Measurements from ENCODE around the gene TMEM45B.
"Not testable (repeated sequence)": the region's sequence is repeated elsewhere in the genome, so short reads cannot be mapped to it uniquely, and the experiment has no call there.

Gene TMEM45B

GRCh38 chr11:129786112-129786416, 29.6 kb upstream of the TMEM45B start:
- H3K27ac ChIP-seq (ENCODE audit: low read depth, low read length); H2AFZ ChIP-seq (ENCODE audit: low read length, unreplicated experiment); H3K36me3 ChIP-seq (ENCODE audit: insufficient read depth, low read length); H3K79me2 ChIP-seq (ENCODE audit: control insufficient read depth, insufficient read depth, low read length, unreplicated experiment); H3K4me3 ChIP-seq (ENCODE audit: low read depth, low read length); H3K4me1 ChIP-seq (ENCODE audit: control insufficient read depth, insufficient read depth, low read length, unreplicated experiment): not testable (repeated sequence)
- peaks cover 16% of the 10 kb centered on the region for H3K27me3 ChIP-seq (ENCODE audit: insufficient read depth, low read length)

DNA sequence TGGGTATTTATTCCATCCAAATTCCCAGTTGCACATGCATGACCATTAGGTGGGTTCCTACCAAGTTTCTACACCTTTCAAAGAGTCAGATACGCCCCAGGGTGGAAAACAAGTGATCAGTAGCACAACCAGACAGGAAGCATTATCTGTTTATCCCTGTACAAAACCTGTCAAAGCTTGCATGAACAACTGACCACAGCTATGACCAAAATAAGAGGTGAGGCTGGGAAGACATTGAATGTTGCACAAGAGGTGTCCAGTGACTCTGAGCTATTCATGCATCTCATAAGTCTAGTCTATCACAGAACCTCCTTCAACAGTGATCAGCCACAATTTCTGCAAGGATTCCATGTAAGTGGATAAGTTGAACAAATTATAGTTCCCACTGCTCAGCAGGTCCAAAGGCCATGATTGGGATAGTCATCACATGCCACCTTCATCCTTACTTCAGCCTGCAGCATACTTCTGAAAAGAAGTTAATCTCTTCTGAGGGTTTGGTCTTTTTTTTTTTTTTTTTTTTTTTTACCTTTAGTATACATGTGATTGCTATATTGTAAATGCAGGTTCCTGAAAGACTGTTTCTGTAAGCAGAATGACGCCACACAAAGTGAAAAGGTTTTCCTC, 28.0 kb upstream of the TMEM45B start:
- Histone ChIP-seq H3K27me3 (ENCODE audit: insufficient read depth, low read length) (peaks cover 27% of the 10 kb centered on the region), H3K79me2 (ENCODE audit: control insufficient read depth, insufficient read depth, low read length, unreplicated experiment) (no peaks in the 10 kb centered on the region), H3K36me3 (ENCODE audit: insufficient read depth, low read length) (no peaks in the 10 kb centered on the region), H3K27ac (ENCODE audit: low read depth, low read length) (no peak overlapping the region), H3K4me3 (ENCODE audit: low read depth, low read length) (no peak overlapping the region), H2AFZ (ENCODE audit: low read length, unreplicated experiment) (no peak overlapping the region), H3K4me1 (ENCODE audit: control insufficient read depth, insufficient read depth, low read length, unreplicated experiment) (no peaks in the 10 kb centered on the region)

DNA sequence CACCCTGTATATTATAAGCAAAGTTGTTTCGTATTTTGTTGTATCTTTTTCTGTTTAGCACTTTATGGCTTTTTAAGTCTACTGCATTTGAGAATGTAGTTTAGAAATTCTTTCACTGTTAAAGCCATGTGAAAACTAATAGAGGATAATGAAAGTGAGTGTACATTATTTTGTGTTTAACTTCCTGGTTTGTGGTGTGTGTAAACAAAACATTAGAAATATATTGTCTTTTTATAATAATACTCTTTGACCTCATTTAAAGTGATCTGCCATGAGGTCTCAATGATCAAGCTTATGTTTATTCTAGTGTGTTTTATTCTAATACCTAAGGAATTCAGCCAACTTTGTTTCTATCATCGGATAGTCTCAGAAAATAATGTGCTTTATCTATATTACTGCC, 27.4 kb upstream of the TMEM45B start:
- Histone ChIP-seq H3K27ac (ENCODE audit: low read depth, low read length) (no peak overlapping the region), H3K4me3 (ENCODE audit: low read depth, low read length) (no peak overlapping the region), H3K4me1 (ENCODE audit: control insufficient read depth, insufficient read depth, low read length, unreplicated experiment) (no peaks in the 10 kb centered on the region), H3K36me3 (ENCODE audit: insufficient read depth, low read length) (no peaks in the 10 kb centered on the region), H2AFZ (ENCODE audit: low read length, unreplicated experiment) (no peak overlapping the region), H3K79me2 (ENCODE audit: control insufficient read depth, insufficient read depth, low read length, unreplicated experiment) (no peaks in the 10 kb centered on the region), H3K27me3 (ENCODE audit: insufficient read depth, low read length) (peaks cover 29% of the 10 kb centered on the region)

DNA sequence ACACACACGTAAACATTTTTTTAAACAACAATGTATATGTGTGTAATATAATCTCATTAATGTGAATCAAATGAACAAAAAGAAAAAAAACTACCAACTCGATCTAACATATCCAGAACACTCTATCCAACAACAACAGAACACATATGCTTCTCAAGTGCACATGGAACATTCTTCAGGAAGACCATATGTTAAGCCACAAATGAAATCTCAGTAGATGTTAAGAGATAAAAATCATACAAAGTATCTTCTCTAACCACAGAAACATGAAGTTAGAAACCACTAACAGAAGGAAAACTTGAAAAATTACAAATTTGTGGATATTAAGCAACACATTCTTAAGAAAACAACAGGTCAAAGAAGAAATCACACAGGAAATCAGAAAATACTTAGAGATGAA, 25.5 kb upstream of the TMEM45B start:
- Histone ChIP-seq H3K27me3 (ENCODE audit: insufficient read depth, low read length) (peaks cover 34% of the 10 kb centered on the region), H3K79me2 (ENCODE audit: control insufficient read depth, insufficient read depth, low read length, unreplicated experiment) (no peaks in the 10 kb centered on the region), H3K4me3 (ENCODE audit: low read depth, low read length) (no peak overlapping the region), H3K27ac (ENCODE audit: low read depth, low read length) (no peak overlapping the region), H3K36me3 (ENCODE audit: insufficient read depth, low read length) (no peaks in the 10 kb centered on the region), H3K4me1 (ENCODE audit: control insufficient read depth, insufficient read depth, low read length, unreplicated experiment) (no peaks in the 10 kb centered on the region), H2AFZ (ENCODE audit: low read length, unreplicated experiment) (no peak overlapping the region)

- no peak overlapping the region for H2AFZ ChIP-seq (ENCODE audit: low read length, unreplicated experiment)
Measured at GRCh38 chr11:129791515-129791914, 24.1 kb upstream of the TMEM45B start.

DNA sequence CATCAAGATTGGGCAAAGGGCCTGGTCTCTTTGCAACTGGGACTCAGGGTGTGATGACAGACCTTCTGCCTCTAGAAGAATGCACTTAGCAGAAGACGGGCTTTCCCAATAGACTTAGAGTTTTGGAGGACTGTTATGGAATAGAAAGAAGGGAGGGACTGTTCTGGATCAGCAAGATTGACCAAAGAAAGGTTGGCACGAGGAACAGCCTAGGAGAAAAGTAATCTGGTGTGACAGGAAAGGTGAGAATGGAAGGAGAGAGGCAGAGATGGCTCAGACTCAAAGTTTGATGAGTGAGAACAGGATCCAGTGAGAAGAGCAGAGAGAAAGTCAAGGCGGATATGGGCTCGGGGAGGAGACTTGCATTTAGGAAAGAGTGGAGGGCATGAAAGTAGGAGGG, 23.0 kb upstream of the TMEM45B start:
- Histone ChIP-seq H3K27ac (ENCODE audit: low read depth, low read length) (no peak overlapping the region), H3K4me1 (ENCODE audit: control insufficient read depth, insufficient read depth, low read length, unreplicated experiment) (no peaks in the 10 kb centered on the region), H2AFZ (ENCODE audit: low read length, unreplicated experiment) (no peak overlapping the region), H3K36me3 (ENCODE audit: insufficient read depth, low read length) (no peaks in the 10 kb centered on the region), H3K4me3 (ENCODE audit: low read depth, low read length) (no peak overlapping the region), H3K79me2 (ENCODE audit: control insufficient read depth, insufficient read depth, low read length, unreplicated experiment) (no peaks in the 10 kb centered on the region), H3K27me3 (ENCODE audit: insufficient read depth, low read length) (peaks cover 47% of the 10 kb centered on the region)

More at GRCh38 chr11:129791515-129791914, 24.1 kb upstream of the TMEM45B start:
- H3K4me3 ChIP-seq (ENCODE audit: low read depth, low read length): no peak overlapping the region
- H3K36me3 ChIP-seq (ENCODE audit: insufficient read depth, low read length): no peaks in the 10 kb centered on the region
- H3K4me1 ChIP-seq (ENCODE audit: control insufficient read depth, insufficient read depth, low read length, unreplicated experiment): no peaks in the 10 kb centered on the region
- no peak overlapping the region for H3K27ac ChIP-seq (ENCODE audit: low read depth, low read length)
- peaks cover 41% of the 10 kb centered on the region for H3K27me3 ChIP-seq (ENCODE audit: insufficient read depth, low read length)
- H3K79me2 ChIP-seq (ENCODE audit: control insufficient read depth, insufficient read depth, low read length, unreplicated experiment): no peaks in the 10 kb centered on the region

DNA sequence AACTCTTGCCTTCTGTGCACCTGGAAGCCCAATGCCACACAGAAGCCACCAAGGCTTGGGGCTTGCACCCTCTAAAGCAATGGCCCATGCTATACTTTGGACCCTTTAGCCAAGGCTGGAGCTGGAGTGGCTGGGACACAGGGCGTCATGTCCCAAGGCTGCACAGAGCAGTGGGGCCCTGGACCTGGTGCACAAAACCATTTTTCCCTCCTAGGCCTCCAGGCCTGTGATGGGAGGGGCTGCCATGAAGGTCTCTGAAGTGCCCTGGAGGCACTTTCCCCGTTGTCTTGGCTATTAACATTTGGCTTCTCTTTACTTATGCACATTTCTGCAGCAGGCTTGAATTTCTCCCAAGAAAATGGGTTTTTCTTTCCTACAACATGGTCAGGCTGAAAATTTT, 20.6 kb upstream of the TMEM45B start:
- peaks cover 60% of the 10 kb centered on the region for H3K27me3 ChIP-seq (ENCODE audit: insufficient read depth, low read length)

DNA sequence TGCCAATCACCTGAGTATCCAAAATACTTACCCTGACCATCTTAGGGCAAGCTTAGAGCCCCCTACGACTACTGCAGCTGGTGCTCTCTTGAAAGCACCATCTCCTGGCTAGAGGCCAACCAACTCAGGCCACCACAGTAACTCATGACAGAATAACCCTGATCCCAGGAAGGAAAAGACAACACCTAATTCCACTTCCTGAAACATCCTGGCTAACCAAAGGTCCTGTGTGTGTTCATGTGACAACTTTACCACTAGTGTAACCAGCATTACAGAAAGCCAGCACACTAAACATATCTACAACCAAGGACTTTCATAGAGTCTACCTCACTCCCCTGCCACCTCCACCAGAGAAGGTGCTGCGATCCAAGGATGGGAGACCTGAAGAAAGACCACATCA, 17.4 kb upstream of the TMEM45B start:
- Histone ChIP-seq H3K4me3 (ENCODE audit: low read depth, low read length) (no peak overlapping the region), H3K36me3 (ENCODE audit: insufficient read depth, low read length) (no peaks in the 10 kb centered on the region), H3K4me1 (ENCODE audit: control insufficient read depth, insufficient read depth, low read length, unreplicated experiment) (no peaks in the 10 kb centered on the region), H3K27ac (ENCODE audit: low read depth, low read length) (no peak overlapping the region), H2AFZ (ENCODE audit: low read length, unreplicated experiment) (no peak overlapping the region), H3K79me2 (ENCODE audit: control insufficient read depth, insufficient read depth, low read length, unreplicated experiment) (no peaks in the 10 kb centered on the region), H3K27me3 (ENCODE audit: insufficient read depth, low read length) (peaks cover 47% of the 10 kb centered on the region)

More for the DNA sequence above, 20.6 kb upstream of the TMEM45B start:
- H3K79me2 ChIP-seq (ENCODE audit: control insufficient read depth, insufficient read depth, low read length, unreplicated experiment): no peaks in the 10 kb centered on the region
- H2AFZ ChIP-seq (ENCODE audit: low read length, unreplicated experiment): no peak overlapping the region
- no peaks in the 10 kb centered on the region for H3K4me1 ChIP-seq (ENCODE audit: control insufficient read depth, insufficient read depth, low read length, unreplicated experiment)
- H3K36me3 ChIP-seq (ENCODE audit: insufficient read depth, low read length): no peaks in the 10 kb centered on the region
- H3K27ac ChIP-seq (ENCODE audit: low read depth, low read length): no peak overlapping the region
- no peak overlapping the region for H3K4me3 ChIP-seq (ENCODE audit: low read depth, low read length)

- H3K4me1 ChIP-seq (ENCODE audit: control insufficient read depth, insufficient read depth, low read length, unreplicated experiment); H3K4me3 ChIP-seq (ENCODE audit: low read depth, low read length); H3K79me2 ChIP-seq (ENCODE audit: control insufficient read depth, insufficient read depth, low read length, unreplicated experiment); H2AFZ ChIP-seq (ENCODE audit: low read length, unreplicated experiment); H3K36me3 ChIP-seq (ENCODE audit: insufficient read depth, low read length); H3K27ac ChIP-seq (ENCODE audit: low read depth, low read length): not testable (repeated sequence)
- H3K27me3 ChIP-seq (ENCODE audit: insufficient read depth, low read length): peaks cover 56% of the 10 kb centered on the region
Measured at GRCh38 chr11:129800162-129800561, 15.5 kb upstream of the TMEM45B start.

- peaks cover 61% of the 10 kb centered on the region for H3K27me3 ChIP-seq (ENCODE audit: insufficient read depth, low read length)
- no peaks in the 10 kb centered on the region for H3K79me2 ChIP-seq (ENCODE audit: control insufficient read depth, insufficient read depth, low read length, unreplicated experiment)
- H3K4me1 ChIP-seq (ENCODE audit: control insufficient read depth, insufficient read depth, low read length, unreplicated experiment): no peaks in the 10 kb centered on the region
- H2AFZ ChIP-seq (ENCODE audit: low read length, unreplicated experiment): no peak overlapping the region
- H3K4me3 ChIP-seq (ENCODE audit: low read depth, low read length): no peak overlapping the region
- no peak overlapping the region for H3K27ac ChIP-seq (ENCODE audit: low read depth, low read length)
- H3K36me3 ChIP-seq (ENCODE audit: insufficient read depth, low read length): no peaks in the 10 kb centered on the region
Measured at GRCh38 chr11:129800655-129801054, 15.0 kb upstream of the TMEM45B start.

DNA sequence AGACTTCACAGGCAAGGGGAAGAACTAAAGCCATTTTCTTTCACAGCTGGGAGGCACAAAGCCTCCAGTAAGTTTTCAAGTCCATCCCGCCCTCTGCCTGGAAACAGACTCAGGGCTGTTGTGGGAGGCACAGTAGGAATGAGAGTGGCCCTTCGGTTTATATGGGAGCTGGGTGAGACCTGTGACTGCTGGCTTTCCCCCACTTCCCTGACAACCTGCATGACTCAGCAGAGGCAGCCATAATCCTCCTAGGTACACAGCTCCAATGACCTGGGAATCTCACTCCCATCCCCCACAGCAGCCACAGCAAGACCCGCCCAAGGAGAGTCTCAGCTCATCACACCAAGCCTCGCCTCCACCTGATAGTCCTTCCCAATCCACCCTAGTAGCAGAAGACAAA, 12.1 kb upstream of the TMEM45B start:
- no peak overlapping the region for H3K27ac ChIP-seq (ENCODE audit: low read depth, low read length)
- no peaks in the 10 kb centered on the region for H3K4me1 ChIP-seq (ENCODE audit: control insufficient read depth, insufficient read depth, low read length, unreplicated experiment)
- H3K36me3 ChIP-seq (ENCODE audit: insufficient read depth, low read length): no peaks in the 10 kb centered on the region
- H3K4me3 ChIP-seq (ENCODE audit: low read depth, low read length): no peak overlapping the region
- H3K79me2 ChIP-seq (ENCODE audit: control insufficient read depth, insufficient read depth, low read length, unreplicated experiment): no peaks in the 10 kb centered on the region
- H2AFZ ChIP-seq (ENCODE audit: low read length, unreplicated experiment): no peak overlapping the region
- peaks cover 67% of the 10 kb centered on the region for H3K27me3 ChIP-seq (ENCODE audit: insufficient read depth, low read length)

Data from ACC112 (cell line).